Measurements from ENCODE around the gene PSMG4.

The PSMG4 gene

DNA sequence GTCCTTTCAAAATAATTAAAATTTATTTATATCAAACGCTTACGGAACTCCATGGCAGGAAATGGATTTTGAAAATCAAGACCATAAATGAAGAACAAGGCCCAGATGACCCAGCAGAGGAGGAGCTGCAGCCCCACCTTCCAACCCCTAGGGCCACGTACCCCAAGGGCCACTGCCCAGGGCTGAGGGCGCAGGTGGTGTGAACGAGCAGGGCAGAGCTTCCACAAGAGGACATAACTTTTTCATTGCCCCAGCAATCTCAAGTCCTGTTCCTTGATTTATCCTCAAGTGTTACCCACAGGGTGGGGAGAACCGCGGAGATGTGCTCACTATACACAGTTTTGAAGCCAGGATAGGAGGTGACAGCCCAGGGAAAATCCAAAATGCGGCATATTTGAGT lies 42.8 kb downstream of the PSMG4 start:
- TF ChIP-seq, protein P1, sequence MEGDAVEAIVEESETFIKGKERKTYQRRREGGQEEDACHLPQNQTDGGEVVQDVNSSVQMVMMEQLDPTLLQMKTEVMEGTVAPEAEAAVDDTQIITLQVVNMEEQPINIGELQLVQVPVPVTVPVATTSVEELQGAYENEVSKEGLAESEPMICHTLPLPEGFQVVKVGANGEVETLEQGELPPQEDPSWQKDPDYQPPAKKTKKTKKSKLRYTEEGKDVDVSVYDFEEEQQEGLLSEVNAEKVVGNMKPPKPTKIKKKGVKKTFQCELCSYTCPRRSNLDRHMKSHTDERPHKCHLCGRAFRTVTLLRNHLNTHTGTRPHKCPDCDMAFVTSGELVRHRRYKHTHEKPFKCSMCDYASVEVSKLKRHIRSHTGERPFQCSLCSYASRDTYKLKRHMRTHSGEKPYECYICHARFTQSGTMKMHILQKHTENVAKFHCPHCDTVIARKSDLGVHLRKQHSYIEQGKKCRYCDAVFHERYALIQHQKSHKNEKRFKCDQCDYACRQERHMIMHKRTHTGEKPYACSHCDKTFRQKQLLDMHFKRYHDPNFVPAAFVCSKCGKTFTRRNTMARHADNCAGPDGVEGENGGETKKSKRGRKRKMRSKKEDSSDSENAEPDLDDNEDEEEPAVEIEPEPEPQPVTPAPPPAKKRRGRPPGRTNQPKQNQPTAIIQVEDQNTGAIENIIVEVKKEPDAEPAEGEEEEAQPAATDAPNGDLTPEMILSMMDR (IDR thresholded peaks at IDR 0.05; ENCODE audit: low read depth, low read length, poor library complexity, severe bottlenecking), result no peak
- no peak for TF ChIP-seq EZH2phosphoT487 (IDR thresholded peaks at IDR 0.05; ENCODE audit: borderline replicate concordance, low read length)
- H3K9me3 ChIP-seq (ENCODE audit: control insufficient read depth, insufficient read depth, low read length), result no peaks in the 10 kb centered on the region
- no peak overlapping the region for H3K4me2 ChIP-seq (ENCODE audit: low read length)
- no peaks in the 10 kb centered on the region for H3K79me2 ChIP-seq (ENCODE audit: control insufficient read depth, low read length)
- no peaks in the 10 kb centered on the region for H3K36me3 ChIP-seq (ENCODE audit: control insufficient read depth, low read length)
- no peaks in the 10 kb centered on the region for H3F3A ChIP-seq (ENCODE audit: control insufficient read depth, insufficient read depth)
- H3K4me3 ChIP-seq (ENCODE audit: low read length), result no peak overlapping the region
- H3K4me1 ChIP-seq (ENCODE audit: control insufficient read depth, low read length), result no peaks in the 10 kb centered on the region
- no peaks in the 10 kb centered on the region for H4K20me1 ChIP-seq (ENCODE audit: control insufficient read depth, insufficient read depth, low read depth, low read length)
- no peak overlapping the region for H3K27ac ChIP-seq (ENCODE audit: low read depth, low read length)
- no peaks in the 10 kb centered on the region for H3K9me2 ChIP-seq (replicated peaks; ENCODE audit: control insufficient read depth, low read length)
- peaks cover 12% of the 10 kb centered on the region for H3K27me3 ChIP-seq (ENCODE audit: control insufficient read depth, low read length)

DNA sequence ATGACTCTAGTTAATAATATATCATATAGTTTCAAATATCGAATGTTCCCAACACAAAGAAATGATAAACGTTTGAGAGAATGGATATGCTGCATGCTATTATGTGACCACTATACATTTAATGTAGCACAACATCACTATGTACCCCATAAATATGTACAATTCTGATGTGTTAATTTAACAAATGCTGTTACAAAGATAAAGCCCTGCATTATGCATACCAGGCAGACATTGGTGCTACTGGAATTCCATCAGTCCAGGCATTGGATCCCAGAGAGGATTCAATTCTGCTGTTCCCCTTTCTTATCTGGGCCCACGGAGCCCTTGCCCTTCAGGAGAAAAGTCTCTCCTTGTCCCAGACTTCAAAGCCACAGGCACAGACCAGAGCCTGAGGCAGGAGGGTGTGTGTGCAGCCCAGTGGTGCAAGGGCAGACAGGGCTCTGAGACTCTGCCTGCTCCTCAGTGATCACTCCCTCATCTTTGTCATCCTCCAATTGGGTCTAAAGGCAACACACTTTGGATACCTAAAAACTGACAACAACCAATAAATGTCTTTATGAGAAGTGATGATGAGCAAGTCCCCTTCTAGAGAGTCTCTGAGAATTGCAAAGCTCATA lies 45.2 kb downstream of the PSMG4 start:
- H3K27me3 ChIP-seq (ENCODE audit: control insufficient read depth, low read length), result peaks cover 12% of the 10 kb centered on the region
- no peak for TF ChIP-seq EZH2phosphoT487 (IDR thresholded peaks at IDR 0.05; ENCODE audit: borderline replicate concordance, low read length)
- TF ChIP-seq, protein P1 (IDR thresholded peaks at IDR 0.05; ENCODE audit: low read depth, low read length, poor library complexity, severe bottlenecking), result no peak

DNA sequence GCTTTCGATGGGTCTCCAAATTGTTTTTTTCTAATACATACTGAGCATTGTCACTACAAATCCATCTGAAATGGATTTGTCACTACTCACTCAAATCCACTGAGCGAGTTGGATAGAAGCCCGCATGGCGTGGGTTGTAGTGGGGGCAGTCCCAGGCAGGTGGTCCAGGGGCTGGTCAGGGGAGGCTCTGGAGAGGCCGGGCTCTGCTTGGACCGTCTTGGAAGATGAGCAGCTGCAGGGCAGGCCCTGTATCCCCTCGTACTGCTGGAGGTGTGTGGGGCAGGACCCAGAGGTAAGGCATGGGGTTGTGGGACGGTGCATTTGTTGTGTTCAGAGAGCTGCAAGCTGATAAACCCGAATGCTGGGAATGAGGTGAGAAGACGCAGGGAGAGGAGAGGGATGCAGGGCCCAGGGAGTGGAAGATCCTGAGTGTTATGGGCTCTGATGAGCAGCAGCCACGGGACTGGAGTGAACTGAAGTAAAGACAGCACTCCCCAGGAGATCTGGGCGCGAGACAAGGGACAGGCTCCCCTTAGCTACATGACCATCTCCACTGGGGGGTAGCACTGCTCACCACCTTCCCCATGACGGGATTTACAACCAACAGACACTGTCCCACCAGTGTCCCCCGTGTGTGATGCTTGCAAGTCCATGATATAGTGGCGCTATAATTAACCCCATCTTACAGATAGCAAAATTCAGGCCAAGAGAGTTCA lies 45.9 kb downstream of the PSMG4 start:
- Histone ChIP-seq H4K20me1 (ENCODE audit: control insufficient read depth, insufficient read depth, low read depth, low read length) (no peaks in the 10 kb centered on the region), H3K36me3 (ENCODE audit: control insufficient read depth, low read length) (no peaks in the 10 kb centered on the region), H3F3A (ENCODE audit: control insufficient read depth, insufficient read depth) (no peaks in the 10 kb centered on the region), H3K9me3 (ENCODE audit: control insufficient read depth, insufficient read depth, low read length) (no peaks in the 10 kb centered on the region), H3K27ac (ENCODE audit: low read depth, low read length) (no peak overlapping the region), H3K4me1 (ENCODE audit: control insufficient read depth, low read length) (no peaks in the 10 kb centered on the region; the same call in 1 of the 2 replicates), H3K79me2 (ENCODE audit: control insufficient read depth, low read length) (no peaks in the 10 kb centered on the region), H3K27me3 (ENCODE audit: control insufficient read depth, low read length) (peaks cover 15% of the 10 kb centered on the region), H3K4me2 (ENCODE audit: low read length) (no peak overlapping the region), H3K4me3 (ENCODE audit: low read length) (no peak overlapping the region), H3K9me2 (replicated peaks; ENCODE audit: control insufficient read depth, low read length) (no peaks in the 10 kb centered on the region)
- TF ChIP-seq, protein P1 (IDR thresholded peaks at IDR 0.05; ENCODE audit: low read depth, low read length, poor library complexity, severe bottlenecking), result no peak
- no peak for TF ChIP-seq EZH2phosphoT487 (IDR thresholded peaks at IDR 0.05; ENCODE audit: borderline replicate concordance, low read length)

More for the DNA sequence above, 45.2 kb downstream of the PSMG4 start:
- Histone ChIP-seq H3K4me3 (ENCODE audit: low read length) (no peak overlapping the region), H4K20me1 (ENCODE audit: control insufficient read depth, insufficient read depth, low read depth, low read length) (no peaks in the 10 kb centered on the region), H3K9me3 (ENCODE audit: control insufficient read depth, insufficient read depth, low read length) (no peaks in the 10 kb centered on the region), H3K9me2 (replicated peaks; ENCODE audit: control insufficient read depth, low read length) (no peaks in the 10 kb centered on the region), H3F3A (ENCODE audit: control insufficient read depth, insufficient read depth) (no peaks in the 10 kb centered on the region), H3K4me2 (ENCODE audit: low read length) (no peak overlapping the region), H3K4me1 (ENCODE audit: control insufficient read depth, low read length) (no peaks in the 10 kb centered on the region), H3K79me2 (ENCODE audit: control insufficient read depth, low read length) (no peaks in the 10 kb centered on the region), H3K27ac (ENCODE audit: low read depth, low read length) (no peak overlapping the region), H3K36me3 (ENCODE audit: control insufficient read depth, low read length) (no peaks in the 10 kb centered on the region)
